PC-9 (cell line): ENCODE data around the gene CPXM2.

ENCODE experiments used
- CTCF ChIP-seq: fragments of 200-600 bp; sonication (generic); conservative IDR thresholded peaks from 2 replicates; pipeline ENCODE4 v1.6.1; 2017; ENCODE audit warnings: mixed run types, antibody characterized with exemption, mild to moderate bottlenecking, moderate library complexity
- EZH2 ChIP-seq: fragments of 200-600 bp; sonication (generic); IDR thresholded peaks from 2 replicates; pipeline ENCODE4 v1.8.0; 2017; ENCODE audit warnings: antibody characterized with exemption, low read depth

- TF ChIP-seq CTCF (no peak), EZH2 (no peak)
These were observed 124.8 kb downstream of the CPXM2 start for GRCh38 chr10:123766761-123767160.
